Ureter (tissue), 1 donor: ENCODE results near the gene COPG2. TPM values are rescaled to one million over a fixed set of nuclear protein-coding genes. Genes with fewer than 3 reads are reported as not detected.
"Not testable (repeated sequence)": the region's sequence is repeated elsewhere in the genome, so short reads cannot be mapped to it uniquely, and the experiment has no call there.

Experiments
- DNase-seq: peaks from one replicate; pipeline ENCODE4 v3.0.0-alpha.2; 2020; ENCODE audit warnings: low spot score
- total RNA-seq: library from RNA; stranded (reverse); gene quantifications from one replicate; pipeline ENCODE4 v1.2.4, GENCODE V29; 2023
- donor health status: DM: yes; HTN: yes; CAD: no.

The COPG2 gene
- total RNA-seq, 1 donor from 2014 or later: 46.1 TPM

DNA sequence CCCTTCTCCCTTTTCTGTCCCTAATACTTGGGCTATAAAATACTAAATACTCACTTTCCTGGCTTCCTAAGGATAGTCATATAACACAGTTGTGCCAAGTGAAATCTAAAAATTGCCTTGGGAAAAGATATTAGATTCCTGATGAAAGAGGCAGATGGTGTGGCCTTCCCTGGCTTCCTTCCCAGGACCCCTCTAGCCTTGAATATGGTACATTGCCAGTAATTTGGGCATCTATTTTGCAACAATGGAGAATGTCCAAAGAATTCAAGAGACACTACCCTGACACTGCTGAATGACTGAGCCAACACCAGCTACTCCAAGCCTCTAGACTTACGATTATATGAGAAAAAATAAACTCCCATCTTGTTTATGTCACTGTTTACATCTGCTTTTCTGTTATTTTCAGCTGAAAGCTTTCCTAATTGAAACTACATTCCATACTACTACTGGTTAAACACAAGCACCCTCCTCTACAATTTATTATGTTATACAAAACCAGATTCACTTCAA lies 17.9 kb downstream of the COPG2 start:
- DNase-seq: no peak

- no peak for DNase-seq
Observed at GRCh38 chr7:130649004-130649790, 19.4 kb downstream of the COPG2 start.

GRCh38 chr7:130648580-130648979 lies 20.0 kb downstream of the COPG2 start:
- no peak for DNase-seq

DNA sequence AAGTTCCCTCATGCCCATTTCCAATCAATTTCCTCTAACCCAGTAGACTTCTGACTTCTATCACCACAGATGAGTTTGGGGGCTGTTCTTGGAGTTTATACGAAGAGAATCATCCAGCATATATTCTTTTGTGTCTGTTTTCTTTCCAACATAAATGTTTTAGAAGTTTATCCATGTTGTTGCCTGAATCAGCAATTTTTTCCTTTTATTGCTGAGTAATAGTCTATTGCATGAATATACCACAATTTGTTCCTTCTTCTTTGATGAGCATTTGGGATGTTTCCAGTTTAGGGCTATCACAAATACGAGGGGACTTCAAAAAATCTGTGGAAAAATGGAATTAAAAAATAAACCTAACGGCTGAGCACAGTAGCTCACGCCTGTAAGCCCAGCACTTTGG lies 26.2 kb downstream of the COPG2 start:
- no peak for DNase-seq

DNA sequence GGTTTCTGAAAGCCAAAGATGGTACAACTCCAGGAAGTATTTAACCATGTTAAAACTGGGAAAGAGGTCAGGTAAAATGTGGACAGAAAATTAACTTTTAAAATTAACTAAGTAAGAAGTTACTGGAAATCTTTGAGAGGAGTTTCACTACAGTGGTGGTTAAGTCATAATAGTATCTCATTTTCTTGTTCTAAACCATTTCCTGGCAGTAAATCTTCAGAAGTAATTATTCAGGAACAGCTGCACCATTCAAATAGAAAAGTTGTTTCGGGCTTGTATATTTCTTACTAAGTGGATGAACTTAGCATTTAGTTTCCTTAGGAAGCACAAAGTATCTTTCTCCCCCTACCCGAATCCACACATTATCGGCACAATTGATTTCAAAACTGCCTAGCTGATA lies 27.1 kb downstream of the COPG2 start:
- DNase-seq: no peak

GRCh38 chr7:130641040-130641439 lies 27.5 kb downstream of the COPG2 start:
- DNase-seq: no peak

DNA sequence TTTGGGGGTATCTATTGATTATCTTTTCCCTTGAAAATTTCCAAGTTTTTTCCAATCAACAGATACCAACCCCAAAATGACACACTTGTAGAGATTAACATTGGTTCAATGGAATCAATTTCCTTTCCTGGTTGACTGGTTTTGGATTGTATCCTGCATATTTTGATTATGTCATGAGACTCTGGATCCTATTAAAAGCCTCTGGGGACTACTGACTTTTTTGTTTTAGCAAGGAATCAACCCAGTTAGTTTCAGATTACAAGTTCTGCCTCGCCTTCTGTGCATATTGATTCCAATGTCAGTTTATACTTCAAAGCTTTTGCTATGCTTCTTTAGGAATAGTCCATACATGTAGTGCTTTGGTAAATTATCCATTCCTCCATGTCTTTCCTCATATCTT lies 29.2 kb downstream of the COPG2 start:
- DNase-seq: no peak

DNA sequence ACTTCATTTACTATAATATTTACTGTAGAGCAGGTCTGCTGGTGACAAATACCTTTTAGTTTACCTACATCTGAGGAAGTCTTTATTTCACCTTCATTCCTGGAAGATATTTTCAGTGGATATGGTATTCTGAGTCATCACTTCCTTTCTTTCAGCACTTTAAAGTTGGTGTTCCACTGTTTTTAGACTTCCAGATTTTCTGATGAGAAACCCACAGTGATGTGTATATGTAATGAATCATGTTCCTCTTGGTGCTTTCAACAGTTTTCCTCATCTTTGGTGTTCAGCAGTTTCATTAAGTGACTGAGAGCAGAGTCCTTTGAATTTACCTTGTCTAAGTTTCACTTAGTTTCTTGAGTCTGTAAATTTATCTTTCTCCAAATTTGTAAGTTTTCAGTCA lies 36.4 kb downstream of the COPG2 start:
- DNase-seq: no peak

DNA sequence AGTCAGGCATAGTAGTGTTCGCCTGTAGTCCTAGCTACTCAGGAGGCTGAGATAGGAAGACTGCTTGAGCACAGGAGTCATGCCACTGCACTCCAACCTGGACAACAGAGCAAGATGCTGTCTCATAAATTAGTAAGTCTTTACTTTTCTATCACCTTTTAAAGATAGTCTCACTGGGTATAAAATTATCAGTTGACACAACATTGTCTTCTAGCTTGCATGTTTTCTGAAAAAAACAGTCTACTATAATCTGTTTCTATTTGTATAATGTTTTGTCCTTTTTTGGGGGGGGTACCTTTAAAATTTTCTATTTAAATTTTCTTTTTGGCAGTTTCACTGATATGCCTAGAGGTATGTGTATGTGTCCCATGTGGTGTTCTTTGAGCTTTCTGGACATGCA lies 39.6 kb downstream of the COPG2 start:
- DNase-seq: no peak

GRCh38 chr7:130627775-130628174 lies 40.8 kb downstream of the COPG2 start:
- no peak for DNase-seq

GRCh38 chr7:130622866-130623265 lies 45.7 kb downstream of the COPG2 start:
- no peak for DNase-seq

DNA sequence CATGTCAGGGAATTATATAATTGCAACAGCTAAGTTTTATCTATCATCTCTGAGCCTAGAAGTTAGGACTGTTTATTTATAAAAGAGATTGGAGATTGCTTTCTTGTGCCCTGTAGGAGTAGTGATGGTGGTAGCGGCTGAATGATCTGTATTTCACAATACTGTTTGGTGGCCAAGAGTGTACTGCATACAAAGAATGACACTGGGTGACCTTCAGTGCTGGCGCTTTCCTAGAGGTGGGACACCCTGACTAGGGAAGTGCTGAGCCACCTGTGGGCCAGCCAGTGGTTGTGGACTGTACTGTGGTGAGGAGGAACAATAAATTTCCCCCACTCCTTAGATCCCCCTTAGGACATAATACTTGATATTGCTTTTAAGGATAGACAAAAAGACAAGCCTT lies 53.0 kb downstream of the COPG2 start:
- no peak for DNase-seq

DNA sequence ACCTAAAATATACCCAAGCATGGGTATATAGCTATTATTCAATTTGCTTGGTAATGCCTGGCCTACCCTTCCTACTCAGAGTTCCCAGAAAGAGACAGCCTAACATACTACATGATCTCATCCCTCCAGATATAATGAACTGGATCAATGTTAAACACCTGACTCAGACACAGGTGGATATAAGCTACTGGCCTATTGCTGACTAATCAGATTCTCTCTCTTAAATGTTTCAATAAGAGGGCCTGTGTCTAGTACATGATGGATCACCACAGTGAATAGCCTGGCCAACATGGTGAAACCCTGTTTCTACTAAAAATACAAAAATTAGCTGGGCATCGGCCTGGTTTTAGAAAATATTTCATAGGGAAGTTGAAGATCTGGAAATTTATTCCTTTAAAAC lies 54.1 kb downstream of the COPG2 start:
- no peak for DNase-seq

DNA sequence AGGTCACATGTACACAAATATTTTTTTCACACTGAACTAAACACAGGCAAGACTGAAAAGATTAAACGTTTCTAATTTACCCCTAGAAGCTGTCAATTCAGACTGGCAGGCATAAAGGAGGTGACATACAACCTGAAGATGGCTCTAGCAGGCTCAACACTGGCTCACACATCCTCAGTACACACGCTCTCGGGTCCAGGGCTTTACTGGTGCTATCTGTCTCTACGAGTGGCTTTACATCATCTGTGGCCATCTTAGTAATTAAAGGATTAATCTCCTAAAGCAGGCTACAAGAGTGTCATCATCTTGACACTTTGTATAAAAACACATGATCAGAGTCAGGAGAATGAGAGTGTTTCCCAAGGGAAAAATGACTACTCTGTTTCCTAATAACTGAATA lies 57.3 kb downstream of the COPG2 start:
- no peak for DNase-seq

GRCh38 chr7:130607066-130607465 lies 61.5 kb downstream of the COPG2 start:
- DNase-seq: not testable (repeated sequence)

DNA sequence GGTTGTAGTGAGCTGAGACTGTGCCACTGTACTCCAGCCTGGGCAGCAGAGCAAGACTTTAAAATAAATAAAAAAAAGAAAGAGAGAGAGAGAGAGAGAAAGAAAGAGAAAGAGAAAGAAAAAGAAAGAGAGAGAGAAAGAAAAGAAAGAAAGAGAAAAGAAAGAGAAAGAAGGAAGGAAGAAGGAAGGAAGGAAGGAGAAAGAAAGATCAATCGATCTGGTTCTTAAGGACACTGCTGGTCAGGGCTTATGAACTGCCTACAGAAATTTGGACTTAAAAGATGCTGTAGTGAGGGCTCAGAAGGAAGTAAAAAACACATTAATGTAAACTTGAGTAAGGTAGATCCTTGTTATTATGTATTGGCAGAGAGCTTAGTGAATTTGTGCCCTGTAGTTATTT lies 62.4 kb downstream of the COPG2 start:
- DNase-seq: no peak

GRCh38 chr7:130598056-130598455 lies 70.5 kb downstream of the COPG2 start:
- DNase-seq: no peak

DNA sequence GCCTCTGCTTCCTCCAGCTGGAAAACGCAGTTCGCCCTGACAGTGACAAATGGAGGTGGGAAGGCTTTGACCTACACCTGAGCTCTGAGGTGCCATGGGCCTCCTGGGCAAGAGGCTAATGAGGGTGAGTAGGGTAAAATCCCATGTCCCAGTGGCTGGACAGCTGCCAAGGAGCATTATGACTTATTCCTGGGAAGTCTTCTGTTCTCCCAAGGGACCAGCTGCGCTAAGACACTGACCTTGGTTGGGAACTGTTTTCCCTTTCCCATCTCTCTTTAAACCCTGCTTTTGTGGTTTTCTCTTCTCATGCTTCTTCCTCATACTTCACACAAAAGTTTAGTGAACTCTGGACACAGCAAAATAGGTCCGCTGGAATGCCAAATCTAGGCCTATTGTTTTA lies 72.6 kb downstream of the COPG2 start:
- DNase-seq: no peak

DNA sequence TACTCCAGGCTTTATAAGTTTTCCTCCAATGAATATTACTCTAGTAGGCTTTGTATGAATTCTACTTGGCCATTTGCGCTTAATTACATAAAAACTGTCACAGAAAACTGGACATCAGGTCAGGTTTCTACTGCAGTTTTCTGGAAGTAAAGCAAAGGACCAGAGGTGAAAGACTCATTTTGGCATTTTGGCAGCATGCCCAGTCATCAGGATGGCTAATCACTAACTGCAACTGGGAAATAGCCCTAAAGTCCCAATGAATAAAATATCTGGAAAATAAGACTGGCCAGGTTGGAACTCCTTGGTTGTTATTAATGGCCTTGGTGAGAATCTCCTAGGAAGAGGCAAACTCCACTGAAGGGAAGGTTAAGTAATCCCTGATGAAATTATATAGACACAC lies 75.5 kb downstream of the COPG2 start:
- no peak for DNase-seq

DNA sequence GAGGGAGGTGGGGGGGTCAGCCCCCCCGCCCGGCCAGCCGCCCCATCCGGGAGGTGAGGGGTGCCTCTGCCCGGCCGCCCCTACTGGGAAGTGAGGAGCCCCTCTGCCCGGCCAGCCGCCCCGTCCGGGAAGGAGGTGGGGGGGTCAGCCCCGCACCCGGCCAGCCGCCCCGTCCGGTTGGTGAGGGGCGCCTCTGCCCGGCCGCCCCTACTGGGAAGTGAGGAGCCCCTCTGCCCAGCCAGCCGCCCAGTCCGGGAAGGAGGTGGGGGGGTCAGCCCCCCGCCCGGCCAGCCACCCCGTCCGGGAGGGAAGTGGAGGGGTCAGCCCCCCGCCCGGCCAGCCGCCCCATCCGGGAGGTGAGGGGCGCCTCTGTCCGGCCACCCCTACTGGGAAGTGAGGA lies 77.1 kb downstream of the COPG2 start:
- DNase-seq: not testable (repeated sequence)

GRCh38 chr7:130585932-130586331 lies 82.6 kb downstream of the COPG2 start:
- not testable (repeated sequence) for DNase-seq

GRCh38 chr7:130575110-130575509 lies 93.4 kb downstream of the COPG2 start:
- not testable (repeated sequence) for DNase-seq

DNA sequence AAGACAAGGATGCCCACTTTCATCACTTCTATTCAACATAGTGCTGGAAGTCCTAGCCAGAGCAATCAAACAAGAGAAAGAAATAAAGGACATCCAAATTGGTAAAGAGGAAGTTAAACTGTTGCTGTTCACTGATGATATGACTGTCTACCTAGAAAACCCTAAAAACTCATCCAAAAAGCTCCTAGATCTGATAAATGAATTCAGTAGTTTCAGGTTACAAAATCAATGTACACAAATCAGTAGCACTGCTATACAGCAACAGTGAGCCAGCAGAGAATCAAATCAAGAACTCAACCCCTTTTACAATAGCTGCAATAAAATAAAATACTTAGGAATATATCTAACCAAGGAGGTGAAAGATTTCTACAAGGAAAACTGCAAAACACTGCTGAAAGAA lies 98.4 kb downstream of the COPG2 start:
- DNase-seq: not testable (repeated sequence)

DNA sequence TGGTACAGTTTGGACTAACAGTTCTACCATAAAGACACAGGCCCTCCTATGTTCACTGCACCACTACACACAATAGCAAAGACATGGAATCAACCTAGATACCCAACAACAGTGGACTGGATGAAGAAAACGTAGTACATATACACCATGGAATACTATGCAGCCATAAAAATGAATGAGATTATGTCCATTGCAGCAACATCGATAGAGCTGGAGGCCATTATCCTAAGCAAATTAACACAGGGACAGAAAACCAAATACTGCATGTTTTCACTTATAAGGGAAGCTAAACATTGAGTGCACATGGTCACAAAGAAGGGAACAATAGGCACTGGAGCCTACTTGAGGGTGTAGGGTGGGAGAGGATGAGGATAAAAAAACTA lies 101.7 kb downstream of the COPG2 start:
- DNase-seq: no peak
